Calu3 (cell line): ENCODE data around the gene MPDZ. TPM values are rescaled to one million over a fixed set of nuclear protein-coding genes. Genes with fewer than 3 reads are reported as not detected.

Experiments used
- BruUV-seq: library from RNA; stranded (reverse); fragments of 400-500 nt; replicated peaks from 2 replicates; lab custom pipeline; 2021; lab: Mats Ljungman, UMichigan
- CTCF ChIA-PET: fragments of 300-600 bp; sonication (Branson Sonifier 250); formaldehyde crosslinking; loops from one replicate; lab custom pipeline; 2022; ENCODE audit warnings: antibody characterized with exemption; lab: Charles Lee
- DNase-seq: peaks from one replicate; pipeline ENCODE4 v3.0.0; 2022
- H3K27ac Mint-ChIP-seq: one replicate; pipeline ENCODE4 v1.8.0; 2022; ENCODE audit warnings: mixed read lengths; ENCODE audit not compliant: unreplicated experiment
- H3K27me3 Mint-ChIP-seq: one replicate; pipeline ENCODE4 v1.8.0; 2022; ENCODE audit warnings: mixed read lengths; ENCODE audit not compliant: unreplicated experiment
- H3K36me3 Mint-ChIP-seq: one replicate; pipeline ENCODE4 v1.8.0; 2022; ENCODE audit warnings: mild to moderate bottlenecking, moderate library complexity, mixed read lengths; ENCODE audit not compliant: insufficient read depth, unreplicated experiment
- H3K4me1 Mint-ChIP-seq: one replicate; pipeline ENCODE4 v1.8.0; 2022; ENCODE audit warnings: mild to moderate bottlenecking, low read depth, mixed read lengths; ENCODE audit not compliant: unreplicated experiment
- H3K4me3 Mint-ChIP-seq: one replicate; pipeline ENCODE4 v1.8.0; 2022; ENCODE audit warnings: mild to moderate bottlenecking, low read depth, moderate library complexity, mixed read lengths; ENCODE audit not compliant: unreplicated experiment
- H3K9me3 Mint-ChIP-seq: one replicate; pipeline ENCODE4 v1.8.0; 2022; ENCODE audit warnings: low read depth, mixed read lengths; ENCODE audit not compliant: unreplicated experiment
- CTCF ChIP-seq: fragments of 200-600 bp; IDR thresholded peaks from one replicate; pipeline ENCODE4 v1.8.0; 2022; ENCODE audit warnings: antibody characterized with exemption; ENCODE audit not compliant: unreplicated experiment
- intact Hi-C: fragments of 100-400 bp; cut with micrococcal nuclease; formaldehyde crosslinking; loops from one replicate; pipeline ENCODE4 v1.10.0; 2022; ENCODE audit not compliant: unreplicated experiment
- total RNA-seq: library from RNA; stranded (reverse); gene quantifications from 2 replicates; pipeline ENCODE4 v1.2.3, GENCODE V29; 2022

Gene MPDZ
- total RNA-seq, 1 experiment from 2014 or later = not detected

GRCh38 chr9:13220837-13221236 is 58.7 kb downstream of the MPDZ start:
- intact Hi-C loops = no loop called here
- H3K4me1 Mint-ChIP-seq = no peaks in the 10 kb centered on the region
- TF ChIP-seq CTCF = no peak
- no peaks in the 10 kb centered on the region for H3K27me3 Mint-ChIP-seq
- BruUV-seq = no TSS peak
- no peaks in the 10 kb centered on the region for H3K36me3 Mint-ChIP-seq
- CTCF ChIA-PET = no interaction called here
- H3K27ac Mint-ChIP-seq = no peak overlapping the region
- DNase-seq = no peak
- no peak overlapping the region for H3K4me3 Mint-ChIP-seq
- H3K9me3 Mint-ChIP-seq = no peaks in the 10 kb centered on the region

GRCh38 chr9:13215791-13216554 is 63.5 kb downstream of the MPDZ start:
- intact Hi-C loops = loop anchor here (10.0 kb wide), 1 partner anchor 209 kb away; no protein-coding TSS in a partner anchor
- no peak for DNase-seq
- Mint-ChIP-seq H3K36me3 (no peaks in the 10 kb centered on the region), H3K27ac (no peak overlapping the region), H3K9me3 (no peaks in the 10 kb centered on the region), H3K4me3 (no peak overlapping the region), H3K4me1 (no peaks in the 10 kb centered on the region), H3K27me3 (no peaks in the 10 kb centered on the region)
- no TSS peak for BruUV-seq
- CTCF ChIA-PET = interaction anchor here (0.6 kb wide), 1 partner anchor 1538 kb away, joined by 3 read pairs; no protein-coding TSS in a partner anchor
- TF ChIP-seq CTCF = no peak

DNA sequence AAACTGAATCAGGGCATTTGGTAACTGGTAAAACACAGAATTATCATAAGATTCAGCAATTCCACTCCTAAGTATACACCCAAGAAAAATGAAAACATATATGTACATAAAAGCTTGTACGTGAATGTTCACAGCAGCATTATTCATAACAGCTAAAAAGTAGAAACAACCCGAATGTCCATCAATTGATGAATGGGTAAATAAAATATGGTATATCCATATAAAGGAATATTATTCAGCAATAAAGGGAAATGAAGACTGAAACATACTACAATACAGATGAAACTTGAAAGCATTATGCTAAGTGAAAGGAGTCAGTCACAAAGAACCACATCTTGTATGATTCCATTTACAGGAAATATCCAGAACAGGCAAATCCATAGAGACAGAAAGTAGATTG is 65.5 kb downstream of the MPDZ start:
- Mint-ChIP-seq H3K4me3 (no peak overlapping the region), H3K4me1 (no peaks in the 10 kb centered on the region), H3K27me3 (no peaks in the 10 kb centered on the region), H3K9me3 (no peaks in the 10 kb centered on the region), H3K36me3 (no peaks in the 10 kb centered on the region), H3K27ac (no peak overlapping the region)
- DNase-seq = no peak
- CTCF ChIA-PET = no interaction called here
- TF ChIP-seq CTCF = no peak
- BruUV-seq = no TSS peak
- intact Hi-C loops = loop anchor here (5.0 to 10.0 kb wide), 2 partner anchors 211 to 1553 kb away; no protein-coding TSS in a partner anchor

DNA sequence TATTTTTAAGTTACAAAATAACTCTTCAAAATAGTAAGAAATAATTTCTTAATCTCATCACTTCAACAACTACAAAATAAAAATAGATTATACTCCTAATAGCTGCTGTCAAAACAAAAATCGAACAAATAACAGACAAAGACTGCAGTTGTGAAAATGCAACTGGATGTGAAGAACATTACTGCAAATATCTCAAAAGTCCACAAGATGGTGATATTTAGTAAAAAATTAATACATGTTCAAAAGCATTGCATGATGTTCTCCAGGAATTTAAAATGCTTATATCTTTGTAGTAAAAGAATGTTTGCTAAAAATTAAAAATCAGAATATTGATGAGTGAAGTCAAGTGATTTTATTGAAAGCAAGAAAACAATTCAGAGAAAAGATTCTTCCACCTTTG is 66.2 kb downstream of the MPDZ start:
- CTCF ChIA-PET = no interaction called here
- Mint-ChIP-seq H3K4me3 (no peak overlapping the region), H3K27ac (no peak overlapping the region), H3K9me3 (no peaks in the 10 kb centered on the region), H3K27me3 (no peaks in the 10 kb centered on the region), H3K4me1 (no peaks in the 10 kb centered on the region), H3K36me3 (no peaks in the 10 kb centered on the region)
- no peak for TF ChIP-seq CTCF
- no peak for DNase-seq
- intact Hi-C loops = loop anchor here (5.0 to 10.0 kb wide), 2 partner anchors 211 to 1554 kb away; no protein-coding TSS in a partner anchor
- BruUV-seq = no TSS peak
